GM04503 (cell line): ENCODE measurements around the gene ATP2B1.
"Not testable (repeated sequence)": the region's sequence is repeated elsewhere in the genome, so short reads cannot be mapped to it uniquely, and the experiment has no call there.

Experiments used
- DNase-seq: peaks from one replicate; pipeline ENCODE4 v3.0.0-alpha.2; 2012; ENCODE audit warnings: low read depth

ATP2B1 gene

GRCh38 chr12:89708565-89709156 is at the start of gene ATP2B1:
Gene ATP2B1, minus strand, starts transcription at chr12:89708838. Its CDS starts 52,952 bp downstream, at chr12:89655886.
- DNase-seq, result peak; percentile 34

GRCh38 chr12:89757987-89758386 is 49.3 kb upstream of the ATP2B1 start:
- not testable (repeated sequence) for DNase-seq

- DNase-seq, result peak; percentile 99
Measured at GRCh38 chr12:89756585-89757398, 48.2 kb upstream of the ATP2B1 start.

- no peak for DNase-seq
Measured at GRCh38 chr12:89756194-89756584, 47.6 kb upstream of the ATP2B1 start.

GRCh38 chr12:89753997-89754396 is 45.4 kb upstream of the ATP2B1 start:
- DNase-seq, result no peak

- DNase-seq, result no peak
Measured at GRCh38 chr12:89752341-89752740, 43.7 kb upstream of the ATP2B1 start.

- peak; percentile 68 for DNase-seq
Measured at GRCh38 chr12:89750389-89751351, 42.0 kb upstream of the ATP2B1 start.

GRCh38 chr12:89748791-89749190 is 40.2 kb upstream of the ATP2B1 start:
- DNase-seq, result no peak

GRCh38 chr12:89745286-89745685 is 36.6 kb upstream of the ATP2B1 start:
- DNase-seq, result no peak

- no peak for DNase-seq
Measured at GRCh38 chr12:89742337-89743022, 33.8 kb upstream of the ATP2B1 start.

- no peak for DNase-seq
Measured at GRCh38 chr12:89740943-89741342, 32.3 kb upstream of the ATP2B1 start.

- no peak for DNase-seq
Measured at GRCh38 chr12:89736995-89737394, 28.4 kb upstream of the ATP2B1 start.

GRCh38 chr12:89733579-89734201 is 25.1 kb upstream of the ATP2B1 start:
- peak; percentile 89 for DNase-seq

GRCh38 chr12:89732522-89732921 is 23.9 kb upstream of the ATP2B1 start:
- DNase-seq, result no peak

GRCh38 chr12:89731614-89732013 is 23.0 kb upstream of the ATP2B1 start:
- peak; percentile 54 for DNase-seq

GRCh38 chr12:89731089-89731488 is 22.5 kb upstream of the ATP2B1 start:
- DNase-seq, result no peak

GRCh38 chr12:89729946-89730459 is 21.4 kb upstream of the ATP2B1 start:
- DNase-seq, result no peak

- no peak for DNase-seq
Measured at GRCh38 chr12:89723276-89723675, 14.6 kb upstream of the ATP2B1 start.

- no peak for DNase-seq
Measured at GRCh38 chr12:89721291-89721987, 12.8 kb upstream of the ATP2B1 start.

- no peak for DNase-seq
Measured at GRCh38 chr12:89717759-89718523, 9.3 kb upstream of the ATP2B1 start.
